Lower leg skin (tissue), 3 donors: ENCODE data around the gene CRTC3.

ENCODE experiments used
- POLR2A ChIP-seq, 2 donors: fragments of 450-650 bp; IDR thresholded peaks; one replicate each; pipeline ENCODE4 v1.6.1; 2016 to 2017; ENCODE audit warnings: antibody characterized with exemption in 2 of 2, mild to moderate bottlenecking in 1 of 2, moderate library complexity in 1 of 2
- TF ChIP-seq, protein P1 (sequence below), 3 donors: fragments of 450-650 bp; IDR thresholded peaks; one replicate each; pipeline ENCODE4 v1.5.1; 2016; ENCODE audit warnings: antibody characterized with exemption in 3 of 3, mild to moderate bottlenecking in 3 of 3, moderate library complexity in 2 of 3

DNA sequence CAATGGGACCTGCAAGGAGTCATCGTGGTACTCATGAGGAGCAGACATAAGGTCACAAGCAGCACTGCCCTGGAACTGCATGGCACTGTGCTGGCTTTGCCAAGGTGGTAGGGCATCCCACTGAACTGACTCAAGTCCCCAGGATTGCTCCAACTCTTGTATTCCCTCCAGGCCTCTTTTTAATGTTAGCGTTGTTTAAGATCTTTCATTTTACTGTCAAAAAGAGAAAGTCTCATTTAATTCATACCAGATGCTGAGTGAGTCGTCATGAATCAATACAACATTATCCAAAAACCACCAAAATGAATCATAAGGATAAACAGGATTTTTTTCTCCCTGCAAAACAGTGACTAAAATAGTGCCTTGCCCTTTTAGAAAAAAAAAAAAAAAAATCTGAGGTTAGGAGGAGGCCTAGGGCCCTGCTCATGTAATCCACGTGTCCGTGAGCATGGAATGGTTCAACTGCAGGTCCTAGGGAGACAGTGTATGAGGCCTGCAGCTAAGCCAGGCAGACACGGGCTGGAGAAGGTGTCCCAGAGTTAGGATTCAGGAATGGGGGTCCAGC is 150.7 kb downstream of the CRTC3 start:
- TF ChIP-seq, protein P1, sequence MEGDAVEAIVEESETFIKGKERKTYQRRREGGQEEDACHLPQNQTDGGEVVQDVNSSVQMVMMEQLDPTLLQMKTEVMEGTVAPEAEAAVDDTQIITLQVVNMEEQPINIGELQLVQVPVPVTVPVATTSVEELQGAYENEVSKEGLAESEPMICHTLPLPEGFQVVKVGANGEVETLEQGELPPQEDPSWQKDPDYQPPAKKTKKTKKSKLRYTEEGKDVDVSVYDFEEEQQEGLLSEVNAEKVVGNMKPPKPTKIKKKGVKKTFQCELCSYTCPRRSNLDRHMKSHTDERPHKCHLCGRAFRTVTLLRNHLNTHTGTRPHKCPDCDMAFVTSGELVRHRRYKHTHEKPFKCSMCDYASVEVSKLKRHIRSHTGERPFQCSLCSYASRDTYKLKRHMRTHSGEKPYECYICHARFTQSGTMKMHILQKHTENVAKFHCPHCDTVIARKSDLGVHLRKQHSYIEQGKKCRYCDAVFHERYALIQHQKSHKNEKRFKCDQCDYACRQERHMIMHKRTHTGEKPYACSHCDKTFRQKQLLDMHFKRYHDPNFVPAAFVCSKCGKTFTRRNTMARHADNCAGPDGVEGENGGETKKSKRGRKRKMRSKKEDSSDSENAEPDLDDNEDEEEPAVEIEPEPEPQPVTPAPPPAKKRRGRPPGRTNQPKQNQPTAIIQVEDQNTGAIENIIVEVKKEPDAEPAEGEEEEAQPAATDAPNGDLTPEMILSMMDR (IDR thresholded peaks at IDR 0.05), result no peak
- no peak for TF ChIP-seq POLR2A (IDR thresholded peaks at IDR 0.05)
